GM18505 (cell line): ENCODE data around the gene ARHGAP26.
A peak's percentile ranks its signal among the peaks of the same experiment; 100 is the strongest.

Experiments used
- ATAC-seq: cut with Tn5 transposase; IDR thresholded peaks from one replicate; pipeline ENCODE4 v1.9.1; 2021; ENCODE audit not compliant: unreplicated experiment
- POLR2A ChIP-seq: IDR thresholded peaks from 4 replicates; pipeline ENCODE4 v1.6.1; 2011; ENCODE audit warnings: borderline replicate concordance; ENCODE audit not compliant: insufficient read depth, insufficient read length; ENCODE audit errors: extremely low read depth

Gene ARHGAP26

GRCh38 chr5:143026380-143026779 lies 256.2 kb downstream of the ARHGAP26 start:
- ATAC-seq: no peak
- peak; percentile 24 for TF ChIP-seq POLR2A

- ATAC-seq: no peak
- TF ChIP-seq POLR2A: no peak
Observed at GRCh38 chr5:143029293-143029692, 259.1 kb downstream of the ARHGAP26 start.

GRCh38 chr5:143030349-143030748 lies 260.2 kb downstream of the ARHGAP26 start:
- TF ChIP-seq POLR2A: no peak

GRCh38 chr5:143031781-143032580 lies 261.8 kb downstream of the ARHGAP26 start:
- no peak for ATAC-seq
- no peak for TF ChIP-seq POLR2A

More at GRCh38 chr5:143030349-143030748, 260.2 kb downstream of the ARHGAP26 start:
- ATAC-seq: no peak

GRCh38 chr5:143032581-143032836 lies 262.3 kb downstream of the ARHGAP26 start:
- no peak for TF ChIP-seq POLR2A
- ATAC-seq: no peak

- TF ChIP-seq POLR2A: no peak
- no peak for ATAC-seq
Observed at GRCh38 chr5:143033535-143034250, 263.5 kb downstream of the ARHGAP26 start.

GRCh38 chr5:143036146-143036927 lies 266.2 kb downstream of the ARHGAP26 start:
- ATAC-seq: no peak
- no peak for TF ChIP-seq POLR2A

- no peak for TF ChIP-seq POLR2A
- ATAC-seq: no peak
Observed at GRCh38 chr5:143037071-143037470, 266.9 kb downstream of the ARHGAP26 start.

- no peak for ATAC-seq
- TF ChIP-seq POLR2A: no peak
Observed at GRCh38 chr5:143037708-143038107, 267.5 kb downstream of the ARHGAP26 start.

GRCh38 chr5:143040622-143041021 lies 270.4 kb downstream of the ARHGAP26 start:
- TF ChIP-seq POLR2A: no peak
- no peak for ATAC-seq

GRCh38 chr5:143041461-143041860 lies 271.3 kb downstream of the ARHGAP26 start:
- no peak for ATAC-seq
- TF ChIP-seq POLR2A: no peak

GRCh38 chr5:143041972-143042770 lies 272.0 kb downstream of the ARHGAP26 start:
- no peak for TF ChIP-seq POLR2A
- no peak for ATAC-seq

- TF ChIP-seq POLR2A: no peak
- no peak for ATAC-seq
Observed at GRCh38 chr5:143044265-143044664, 274.1 kb downstream of the ARHGAP26 start.
